Mesendoderm (in vitro differentiated cells): ENCODE measurements around the gene ANXA5.
"Not testable (repeated sequence)": the region's sequence is repeated elsewhere in the genome, so short reads cannot be mapped to it uniquely, and the experiment has no call there.

ENCODE experiments used
- DNase-seq: peaks from one replicate; pipeline ENCODE4 v3.0.0; 2013
- H2AK5ac ChIP-seq: 2 replicates; pipeline ENCODE4 v1.6.1; 2013; ENCODE audit warnings: low read length, inconsistent platforms
- H2BK120ac ChIP-seq: 2 replicates; pipeline ENCODE4 v1.6.1; 2013; ENCODE audit warnings: low read depth, mild to moderate bottlenecking, low read length, moderate library complexity, mixed read lengths
- H2BK15ac ChIP-seq: replicated peaks from 2 replicates; pipeline ENCODE4 v1.6.1; 2013; ENCODE audit warnings: low read depth, mild to moderate bottlenecking, moderate library complexity
- H2BK5ac ChIP-seq: 2 replicates; pipeline ENCODE4 v1.6.1; 2013; ENCODE audit warnings: low read length, inconsistent platforms
- H3K18ac ChIP-seq: 2 replicates; pipeline ENCODE4 v1.6.1; 2013; ENCODE audit warnings: mild to moderate bottlenecking, low read length, mixed read lengths
- H3K23ac ChIP-seq: one replicate; pipeline ENCODE4 v1.6.1; 2013; ENCODE audit warnings: low read length
- H3K27ac ChIP-seq: 2 replicates; pipeline ENCODE4 v1.5.1; 2013; ENCODE audit warnings: low read depth, mild to moderate bottlenecking, inconsistent platforms, low read length, moderate library complexity
- H3K27me3 ChIP-seq: 2 replicates; pipeline ENCODE4 v1.6.1; 2013; ENCODE audit warnings: low read length, control low read depth, mild to moderate bottlenecking, inconsistent platforms; ENCODE audit not compliant: insufficient read depth, poor library complexity
- H3K36me3 ChIP-seq: 2 replicates; pipeline ENCODE4 v1.6.1; 2013; ENCODE audit warnings: low read length, inconsistent platforms; ENCODE audit not compliant: control insufficient read depth, insufficient read depth
- H3K4ac ChIP-seq: one replicate; pipeline ENCODE4 v1.6.1; 2013; ENCODE audit warnings: low read depth, mild to moderate bottlenecking, low read length, moderate library complexity
- H3K4me1 ChIP-seq: 2 replicates; pipeline ENCODE4 v1.6.1; 2013; ENCODE audit warnings: low read depth, low read length, inconsistent platforms; ENCODE audit not compliant: control insufficient read depth
- H3K4me2 ChIP-seq: 2 replicates; pipeline ENCODE4 v1.6.1; 2013; ENCODE audit warnings: low read length
- H3K4me3 ChIP-seq: 2 replicates; pipeline ENCODE4 v1.5.1; 2013; ENCODE audit warnings: mild to moderate bottlenecking, low read length
- H3K56ac ChIP-seq: one replicate; pipeline ENCODE4 v1.6.1; 2013; ENCODE audit warnings: low read length
- H3K79me1 ChIP-seq: 2 replicates; pipeline ENCODE4 v1.6.1; 2013; ENCODE audit warnings: low read length, inconsistent platforms
- H3K79me2 ChIP-seq: 2 replicates; pipeline ENCODE4 v1.6.1; 2013; ENCODE audit warnings: mild to moderate bottlenecking, low read length; ENCODE audit not compliant: control insufficient read depth, insufficient read depth
- H3K9ac ChIP-seq: 2 replicates; pipeline ENCODE4 v1.6.1; 2013; ENCODE audit warnings: low read length, inconsistent platforms
- H4K5ac ChIP-seq: one replicate; pipeline ENCODE4 v1.6.1; 2013; ENCODE audit warnings: low read length
- H4K8ac ChIP-seq: one replicate; pipeline ENCODE4 v1.6.1; 2013; ENCODE audit warnings: low read depth, mild to moderate bottlenecking, control low read depth, low read length, moderate library complexity
- WGBS: extraction: QIAGEN DNeasy Blood & Tissue Kit; methylation state at CpG from one replicate; pipeline ENCODE4 v1.1.7; 2013; ENCODE audit warnings: low lambda C conversion rate, missing lambda C conversion rate; ENCODE audit not compliant: insufficient coverage; ENCODE audit errors: extremely low coverage; 5-methylcytosine and 5-hydroxymethylcytosine counted together

ANXA5 gene

GRCh38 chr4:121668368-121669162 is 28.2 kb downstream of the ANXA5 start:
- Histone ChIP-seq H3K4me2 (no peak overlapping the region), H3K27ac (no peak overlapping the region), H3K4ac (no peak overlapping the region), H3K36me3 (peaks cover 14% of the 10 kb centered on the region), H2BK5ac (no peak overlapping the region), H3K27me3 (no peaks in the 10 kb centered on the region), H2BK120ac (no peak overlapping the region), H4K5ac (no peak overlapping the region), H2BK15ac (no peak overlapping the region), H3K79me2 (no peaks in the 10 kb centered on the region), H2AK5ac (no peak overlapping the region), H3K79me1 (no peaks in the 10 kb centered on the region), H3K56ac (no peak overlapping the region), H4K8ac (no peak overlapping the region), H3K23ac (no peak overlapping the region), H3K4me3 (no peak overlapping the region), H3K9ac (no peak overlapping the region), H3K4me1 (no peaks in the 10 kb centered on the region), H3K18ac (no peak overlapping the region)
- no CpG with 5 or more reads among the region's 4 CpGs for WGBS
- no peak for DNase-seq

GRCh38 chr4:121666091-121666679 is 30.6 kb downstream of the ANXA5 start:
- Histone ChIP-seq H3K18ac (no peak overlapping the region), H4K5ac (no peak overlapping the region), H3K4me1 (no peaks in the 10 kb centered on the region), H3K36me3 (peaks cover 6% of the 10 kb centered on the region), H4K8ac (no peak overlapping the region), H3K23ac (no peak overlapping the region), H3K27ac (no peak overlapping the region), H2AK5ac (no peak overlapping the region), H3K4ac (no peak overlapping the region), H3K4me3 (no peak overlapping the region), H3K79me2 (no peaks in the 10 kb centered on the region), H2BK15ac (no peak overlapping the region), H3K27me3 (no peaks in the 10 kb centered on the region), H2BK120ac (no peak overlapping the region), H3K4me2 (no peak overlapping the region), H2BK5ac (no peak overlapping the region), H3K79me1 (no peaks in the 10 kb centered on the region), H3K9ac (no peak overlapping the region), H3K56ac (no peak overlapping the region)
- DNase-seq, result no peak

DNA sequence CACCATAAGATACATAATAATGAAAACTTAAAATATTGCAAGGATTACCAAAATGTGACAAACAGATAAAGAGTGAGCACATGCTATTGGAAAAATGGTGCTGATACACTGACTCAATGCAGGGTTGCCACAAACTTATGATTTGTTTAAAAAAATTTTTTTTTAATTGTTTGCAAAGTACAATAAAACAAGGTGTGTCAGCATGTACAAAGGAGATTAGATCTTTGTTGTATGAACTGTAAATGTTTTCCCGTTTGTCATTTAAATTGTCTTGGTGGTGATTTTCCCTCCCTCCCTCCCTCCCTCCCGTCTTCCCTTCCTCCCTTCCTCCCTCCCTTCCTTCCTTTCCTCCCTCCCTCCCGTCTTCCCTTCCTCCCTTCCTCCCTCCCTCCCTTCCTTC is 31.4 kb downstream of the ANXA5 start:
- Histone ChIP-seq H3K4me1 (no peaks in the 10 kb centered on the region), H3K56ac (no peak overlapping the region), H3K4me3 (no peak overlapping the region), H3K27ac (no peak overlapping the region), H2BK15ac (no peak overlapping the region), H3K27me3 (no peaks in the 10 kb centered on the region), H2BK5ac (no peak overlapping the region), H2BK120ac (no peak overlapping the region), H3K79me2 (no peaks in the 10 kb centered on the region), H3K18ac (no peak overlapping the region), H3K79me1 (no peaks in the 10 kb centered on the region), H2AK5ac (no peak overlapping the region), H3K4ac (no peak overlapping the region), H4K5ac (no peak overlapping the region), H3K9ac (no peak overlapping the region), H3K4me2 (no peak overlapping the region), H4K8ac (no peak overlapping the region), H3K36me3 (peaks cover 6% of the 10 kb centered on the region), H3K23ac (no peak overlapping the region)
- no peak for DNase-seq
- WGBS, result no CpG with 5 or more reads among the region's 3 CpGs

DNA sequence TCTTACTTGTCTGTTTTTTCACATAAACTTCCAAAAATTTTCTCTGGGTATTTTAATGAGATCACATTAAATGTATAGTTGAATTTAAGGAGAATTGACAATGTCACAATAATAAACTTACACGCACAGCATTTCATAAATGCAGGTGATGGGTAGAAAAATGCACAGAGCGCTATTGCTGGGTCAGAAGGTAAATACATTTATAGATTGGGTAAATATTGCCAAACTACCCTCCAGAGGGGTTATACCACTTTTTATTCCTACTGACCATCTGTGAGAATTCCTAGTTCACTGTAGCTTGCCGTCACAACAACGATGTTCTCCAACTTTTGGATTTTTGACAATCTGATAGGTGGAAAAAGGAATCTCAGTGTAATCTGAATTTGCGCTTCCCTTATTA is 34.6 kb downstream of the ANXA5 start:
- H3K4ac ChIP-seq, result no peak overlapping the region
- H3K9ac ChIP-seq, result no peak overlapping the region
- H2BK15ac ChIP-seq, result no peak overlapping the region
- no peaks in the 10 kb centered on the region for H3K79me2 ChIP-seq
- WGBS, result no CpG with 5 or more reads among the region's 5 CpGs
- H4K8ac ChIP-seq, result no peak overlapping the region
- no peak overlapping the region for H2BK5ac ChIP-seq
- no peak overlapping the region for H3K4me2 ChIP-seq
- H3K18ac ChIP-seq, result no peak overlapping the region
- H3K36me3 ChIP-seq, result no peaks in the 10 kb centered on the region
- no peak overlapping the region for H3K27ac ChIP-seq
- H3K56ac ChIP-seq, result no peak overlapping the region
- no peak overlapping the region for H4K5ac ChIP-seq
- H3K4me3 ChIP-seq, result no peak overlapping the region
- H3K27me3 ChIP-seq, result no peaks in the 10 kb centered on the region
- no peak for DNase-seq
- H2BK120ac ChIP-seq, result no peak overlapping the region
- H3K23ac ChIP-seq, result no peak overlapping the region
- no peaks in the 10 kb centered on the region for H3K79me1 ChIP-seq
- H2AK5ac ChIP-seq, result no peak overlapping the region
- H3K4me1 ChIP-seq, result no peaks in the 10 kb centered on the region

DNA sequence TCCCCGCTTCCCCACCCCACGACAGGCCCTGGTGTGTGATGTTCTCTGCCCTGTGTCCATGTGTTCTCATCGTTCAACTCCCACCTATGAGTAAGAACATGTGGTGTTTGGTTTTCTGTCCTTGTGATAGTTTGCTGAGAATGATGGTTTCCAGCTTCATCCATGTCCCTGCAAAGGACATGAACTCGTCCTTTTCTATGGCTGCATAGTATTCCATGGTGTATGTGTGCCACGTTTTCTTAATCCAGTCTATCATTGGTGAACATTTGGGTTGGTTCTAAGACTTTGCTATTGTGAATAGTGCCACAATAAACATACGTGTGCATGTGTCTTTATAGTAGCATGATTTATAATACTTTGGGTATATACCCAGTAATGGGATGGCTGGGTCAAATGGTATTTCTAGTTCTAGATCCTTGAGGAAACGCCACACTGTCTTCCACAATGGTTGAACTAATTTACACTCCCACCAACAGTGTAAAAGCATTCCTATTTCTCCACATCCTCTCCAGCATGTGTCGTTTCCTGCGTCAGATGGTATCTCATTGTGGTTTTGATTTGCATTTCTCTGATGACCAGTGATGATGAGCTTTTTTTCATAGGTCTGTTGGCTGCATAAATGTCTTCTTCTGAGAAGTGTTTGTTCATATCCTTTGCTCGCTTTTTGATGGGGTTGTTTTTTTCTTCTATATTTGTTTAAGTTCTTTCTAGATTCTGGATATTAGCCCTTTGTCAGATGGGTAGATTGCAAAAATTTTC is 36.4 kb downstream of the ANXA5 start:
- not testable (repeated sequence) for H3K18ac ChIP-seq, H3K9ac ChIP-seq, H2BK120ac ChIP-seq, H3K4me1 ChIP-seq, H3K27me3 ChIP-seq, H3K4me3 ChIP-seq, H4K8ac ChIP-seq, H3K27ac ChIP-seq, H3K23ac ChIP-seq, H3K4ac ChIP-seq, DNase-seq, H3K4me2 ChIP-seq, H3K79me1 ChIP-seq, H2BK15ac ChIP-seq, H4K5ac ChIP-seq, H2BK5ac ChIP-seq, H3K36me3 ChIP-seq, H3K56ac ChIP-seq, H2AK5ac ChIP-seq, H3K79me2 ChIP-seq
- WGBS, result no CpG with 5 or more reads among the region's 10 CpGs
